Left ventricle myocardium inferior (tissue), 1 donor: ENCODE data around the gene COL11A1. TPM values are rescaled to one million over a fixed set of nuclear protein-coding genes. Genes with fewer than 3 reads are reported as not detected.
"Not testable (repeated sequence)": the region's sequence is repeated elsewhere in the genome, so short reads cannot be mapped to it uniquely, and the experiment has no call there.

Source experiments
- DNase-seq: peaks from one replicate; pipeline ENCODE4 v3.0.0-alpha.2; 2020
- H3K27ac ChIP-seq: fragments of 200-600 bp; replicated peaks from 2 replicates; pipeline ENCODE4 v1.8.0; 2021
- H3K27me3 ChIP-seq: fragments of 200-600 bp; 2 replicates; pipeline ENCODE4 v1.8.0; 2021; ENCODE audit warnings: low read depth
- H3K36me3 ChIP-seq: fragments of 200-600 bp; 2 replicates; pipeline ENCODE4 v1.8.0; 2021
- H3K4me1 ChIP-seq: fragments of 200-600 bp; 2 replicates; pipeline ENCODE4 v1.8.0; 2021
- H3K4me3 ChIP-seq: fragments of 200-600 bp; 2 replicates; pipeline ENCODE4 v1.8.0; 2021; ENCODE audit warnings: mild to moderate bottlenecking, moderate library complexity
- H3K9me3 ChIP-seq: fragments of 200-600 bp; replicated peaks from 2 replicates; pipeline ENCODE4 v1.8.0; 2021
- CTCF ChIP-seq: fragments of 200-600 bp; IDR thresholded peaks from 2 replicates; pipeline ENCODE4 v1.8.0; 2021; ENCODE audit warnings: antibody characterized with exemption, mild to moderate bottlenecking, borderline replicate concordance
- intact Hi-C: fragments of 100-400 bp; cut with micrococcal nuclease; formaldehyde crosslinking; loops from one replicate; pipeline ENCODE4 v1.11.0; 2022
- total RNA-seq: library from RNA; stranded (reverse); fragmentation: NEBNext Ultra II Directional; extraction: Animal tissue kit (Norgen Biotek cat#: 25700); gene quantifications from one replicate; pipeline ENCODE4 v1.2.1, GENCODE V29; 2021
- donor health status: DM: no; HTN: yes; CAD: no; lungs with severe emphysema.

COL11A1 gene
- total RNA-seq, 1 donor from 2014 or later = not detected

- no peaks in the 10 kb centered on the region for H3K27me3 ChIP-seq
- no peak overlapping the region for H3K4me3 ChIP-seq
- H3K27ac ChIP-seq = no peak overlapping the region
- intact Hi-C loops = no loop called here
- DNase-seq = no peak
- H3K36me3 ChIP-seq = no peaks in the 10 kb centered on the region
- no peaks in the 10 kb centered on the region for H3K4me1 ChIP-seq
- TF ChIP-seq CTCF = no peak
- peaks cover 26% of the 10 kb centered on the region for H3K9me3 ChIP-seq
These were observed 270.3 kb downstream of the COL11A1 start for GRCh38 chr1:102838016-102838415.

- Histone ChIP-seq H3K9me3 (peaks cover 27% of the 10 kb centered on the region), H3K36me3 (no peaks in the 10 kb centered on the region), H3K27ac (no peak overlapping the region), H3K4me3 (no peak overlapping the region), H3K4me1 (no peaks in the 10 kb centered on the region), H3K27me3 (no peaks in the 10 kb centered on the region)
- intact Hi-C loops = no loop called here
- no peak for DNase-seq
- no peak for TF ChIP-seq CTCF
These were observed 270.8 kb downstream of the COL11A1 start for GRCh38 chr1:102837551-102837950.

GRCh38 chr1:102836991-102837390 is 271.3 kb downstream of the COL11A1 start:
- Histone ChIP-seq H3K4me3 (no peak overlapping the region), H3K27ac (no peak overlapping the region), H3K27me3 (no peaks in the 10 kb centered on the region), H3K9me3 (peaks cover 29% of the 10 kb centered on the region), H3K36me3 (no peaks in the 10 kb centered on the region), H3K4me1 (no peaks in the 10 kb centered on the region)
- intact Hi-C loops = no loop called here
- DNase-seq = no peak
- TF ChIP-seq CTCF = no peak

- no peak overlapping the region for H3K27ac ChIP-seq
- intact Hi-C loops = no loop called here
- TF ChIP-seq CTCF = no peak
- no peaks in the 10 kb centered on the region for H3K27me3 ChIP-seq
- no peak for DNase-seq
- no peaks in the 10 kb centered on the region for H3K4me1 ChIP-seq
- H3K9me3 ChIP-seq = peaks cover 36% of the 10 kb centered on the region
- no peaks in the 10 kb centered on the region for H3K36me3 ChIP-seq
- no peak overlapping the region for H3K4me3 ChIP-seq
These were observed 273.5 kb downstream of the COL11A1 start for GRCh38 chr1:102834688-102835320.

GRCh38 chr1:102833151-102833550 is 275.2 kb downstream of the COL11A1 start:
- intact Hi-C loops = no loop called here
- H3K36me3 ChIP-seq = no peaks in the 10 kb centered on the region
- no peaks in the 10 kb centered on the region for H3K27me3 ChIP-seq
- H3K4me1 ChIP-seq = no peaks in the 10 kb centered on the region
- no peak for DNase-seq
- peaks cover 36% of the 10 kb centered on the region for H3K9me3 ChIP-seq
- no peak overlapping the region for H3K4me3 ChIP-seq
- TF ChIP-seq CTCF = no peak
- no peak overlapping the region for H3K27ac ChIP-seq

GRCh38 chr1:102826706-102827105 is 281.6 kb downstream of the COL11A1 start:
- DNase-seq, H3K4me3 ChIP-seq, H3K9me3 ChIP-seq, intact Hi-C loops, H3K27me3 ChIP-seq, H3K27ac ChIP-seq, H3K36me3 ChIP-seq, H3K4me1 ChIP-seq: not testable (repeated sequence)
